NCI-H2081 (cell line): ENCODE measurements around the gene TINAGL1.

Source experiments
- DNase-seq, 2 experiments: peaks; one replicate each; lab custom pipeline; 2025; lab: John Stamatoyannopoulos, UW

The TINAGL1 gene

DNA sequence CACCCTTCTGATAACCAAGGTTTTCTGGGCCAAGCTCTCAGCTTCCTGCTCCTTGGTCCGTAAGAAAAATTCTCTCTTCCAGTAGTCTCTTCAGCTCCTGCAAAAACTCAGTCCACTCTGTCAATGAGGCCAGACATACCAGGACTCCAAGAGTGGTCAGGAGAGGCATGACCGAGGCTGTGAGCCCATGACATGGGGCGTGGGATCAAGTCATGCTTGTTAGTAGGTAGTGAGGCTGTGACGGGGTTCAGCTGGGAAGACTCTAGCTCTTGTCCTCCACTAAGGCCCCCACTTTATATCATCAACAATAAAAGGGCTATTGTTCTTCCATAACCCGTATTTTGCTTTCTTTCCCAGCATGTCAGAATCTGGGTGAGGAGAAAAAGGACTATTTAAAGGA lies 31.0 kb downstream of the TINAGL1 start:
- no peak for DNase-seq

GRCh38 chr1:31609514-31610118 lies 33.3 kb downstream of the TINAGL1 start:
- DNase-seq = no peak

- no peak for DNase-seq
Observed at GRCh38 chr1:31614414-31615005, 38.2 kb downstream of the TINAGL1 start.

- no peak for DNase-seq
Observed at GRCh38 chr1:31615414-31615813, 39.1 kb downstream of the TINAGL1 start.

- DNase-seq = no peak
Observed at GRCh38 chr1:31615939-31616338, 39.6 kb downstream of the TINAGL1 start.

DNA sequence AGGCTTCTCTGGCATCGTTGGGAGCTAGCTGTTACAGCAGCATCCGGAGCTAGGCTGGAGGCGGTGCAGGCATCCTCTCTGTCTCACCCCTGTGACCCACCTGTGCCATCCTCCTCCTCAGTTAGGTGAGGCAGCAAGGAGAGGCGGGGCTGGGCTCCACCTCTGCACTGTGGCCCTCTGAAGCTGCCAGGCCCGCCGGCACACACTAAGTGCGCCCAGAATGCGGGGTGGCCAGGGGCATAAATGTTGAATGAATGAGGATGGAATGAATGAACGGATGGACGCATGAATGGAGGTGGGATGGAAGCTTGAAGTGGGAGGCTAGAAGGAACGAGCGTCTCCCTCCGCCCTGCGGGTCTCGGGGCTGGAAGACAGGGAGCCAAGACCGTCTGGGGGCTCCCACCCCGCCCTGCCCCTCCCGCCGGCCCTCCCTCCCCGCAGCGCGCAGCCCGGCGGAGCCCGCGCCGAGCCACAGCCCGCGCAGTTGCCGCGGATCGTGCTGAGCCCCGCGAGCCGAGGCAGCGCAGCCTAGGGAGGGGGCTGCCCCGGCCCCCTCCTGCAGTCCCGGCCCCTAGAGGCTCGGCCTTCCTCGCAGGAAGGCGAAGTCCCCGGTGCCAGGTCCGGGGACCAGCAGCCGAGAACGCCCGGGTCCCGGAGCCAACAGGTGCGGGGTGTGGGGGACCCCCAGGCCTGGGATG lies 41.1 kb downstream of the TINAGL1 start, which contains the start of gene HCRTR1:
Gene HCRTR1 (plus strand): TSS at position 472 of the 698 bp plus-strand sequence. CDS start 1,504 bp downstream, outside the sequence.
- no peak for DNase-seq

DNA sequence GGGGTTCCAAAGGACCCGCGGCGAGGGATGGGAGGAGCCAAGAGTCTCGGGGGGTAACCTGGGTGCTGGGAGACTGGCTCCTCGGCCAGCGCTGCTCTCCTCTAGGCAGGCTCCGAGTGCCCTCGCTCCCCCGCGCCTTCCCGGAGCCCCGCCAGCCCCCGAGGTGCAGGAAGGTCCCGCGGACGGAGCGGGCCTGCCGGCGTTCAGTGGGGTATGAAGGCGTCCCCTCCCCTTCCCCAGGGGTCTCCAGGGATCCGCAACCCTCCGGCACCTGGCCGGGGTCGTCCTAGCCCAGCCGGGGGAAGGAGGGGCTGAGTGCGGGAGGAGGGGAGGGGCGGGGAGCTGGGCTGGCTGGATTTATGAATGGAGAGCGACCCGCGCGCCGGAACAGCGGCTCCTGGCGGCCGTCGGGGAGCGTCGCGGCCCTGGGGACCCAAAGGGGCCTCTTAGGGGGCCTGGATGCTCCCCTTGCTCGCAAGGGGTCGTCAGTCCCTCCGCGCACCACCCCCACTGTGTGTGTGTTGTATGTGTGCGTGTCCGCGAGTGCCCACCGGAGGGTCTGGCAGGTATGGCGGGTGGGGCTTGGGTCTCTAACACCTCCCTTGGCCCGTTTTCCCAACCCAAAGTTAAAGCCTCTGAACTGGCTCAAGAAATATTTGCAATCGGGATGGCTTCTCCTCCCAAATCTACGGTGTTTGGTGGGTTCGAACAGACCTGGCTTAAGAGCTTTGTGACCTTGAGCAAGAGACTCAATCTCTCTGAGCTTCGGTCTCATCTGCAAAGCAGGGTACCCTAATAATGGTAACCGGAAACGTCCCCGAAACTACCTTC lies 41.8 kb downstream of the TINAGL1 start:
- DNase-seq = peak; percentile 38 to 48

- DNase-seq = no peak
Observed at GRCh38 chr1:31618916-31619846, 42.9 kb downstream of the TINAGL1 start.

- DNase-seq = no peak
Observed at GRCh38 chr1:31620631-31621497, 44.5 kb downstream of the TINAGL1 start.

- no peak for DNase-seq
Observed at GRCh38 chr1:31621498-31621820, 45.1 kb downstream of the TINAGL1 start.

- no peak for DNase-seq
Observed at GRCh38 chr1:31621847-31622730, 45.8 kb downstream of the TINAGL1 start.

DNA sequence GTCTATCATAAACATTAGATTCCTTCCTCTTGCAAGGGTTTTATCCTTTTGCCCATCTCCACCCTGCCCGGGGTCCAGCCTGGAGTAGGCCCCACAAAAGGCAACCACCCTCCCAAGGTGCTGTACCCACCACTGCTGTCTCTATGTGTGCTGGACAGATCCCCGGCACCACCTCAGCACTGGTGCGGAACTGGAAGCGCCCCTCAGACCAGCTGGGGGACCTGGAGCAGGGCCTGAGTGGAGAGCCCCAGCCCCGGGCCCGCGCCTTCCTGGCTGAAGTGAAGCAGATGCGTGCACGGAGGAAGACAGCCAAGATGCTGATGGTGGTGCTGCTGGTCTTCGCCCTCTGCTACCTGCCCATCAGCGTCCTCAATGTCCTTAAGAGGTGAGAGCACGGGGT lies 47.0 kb downstream of the TINAGL1 start:
- DNase-seq = no peak

GRCh38 chr1:31624309-31624708 lies 48.0 kb downstream of the TINAGL1 start:
- no peak for DNase-seq

GRCh38 chr1:31624731-31625514 lies 48.6 kb downstream of the TINAGL1 start:
- no peak for DNase-seq

- DNase-seq = no peak
Observed at GRCh38 chr1:31625561-31626222, 49.4 kb downstream of the TINAGL1 start.

DNA sequence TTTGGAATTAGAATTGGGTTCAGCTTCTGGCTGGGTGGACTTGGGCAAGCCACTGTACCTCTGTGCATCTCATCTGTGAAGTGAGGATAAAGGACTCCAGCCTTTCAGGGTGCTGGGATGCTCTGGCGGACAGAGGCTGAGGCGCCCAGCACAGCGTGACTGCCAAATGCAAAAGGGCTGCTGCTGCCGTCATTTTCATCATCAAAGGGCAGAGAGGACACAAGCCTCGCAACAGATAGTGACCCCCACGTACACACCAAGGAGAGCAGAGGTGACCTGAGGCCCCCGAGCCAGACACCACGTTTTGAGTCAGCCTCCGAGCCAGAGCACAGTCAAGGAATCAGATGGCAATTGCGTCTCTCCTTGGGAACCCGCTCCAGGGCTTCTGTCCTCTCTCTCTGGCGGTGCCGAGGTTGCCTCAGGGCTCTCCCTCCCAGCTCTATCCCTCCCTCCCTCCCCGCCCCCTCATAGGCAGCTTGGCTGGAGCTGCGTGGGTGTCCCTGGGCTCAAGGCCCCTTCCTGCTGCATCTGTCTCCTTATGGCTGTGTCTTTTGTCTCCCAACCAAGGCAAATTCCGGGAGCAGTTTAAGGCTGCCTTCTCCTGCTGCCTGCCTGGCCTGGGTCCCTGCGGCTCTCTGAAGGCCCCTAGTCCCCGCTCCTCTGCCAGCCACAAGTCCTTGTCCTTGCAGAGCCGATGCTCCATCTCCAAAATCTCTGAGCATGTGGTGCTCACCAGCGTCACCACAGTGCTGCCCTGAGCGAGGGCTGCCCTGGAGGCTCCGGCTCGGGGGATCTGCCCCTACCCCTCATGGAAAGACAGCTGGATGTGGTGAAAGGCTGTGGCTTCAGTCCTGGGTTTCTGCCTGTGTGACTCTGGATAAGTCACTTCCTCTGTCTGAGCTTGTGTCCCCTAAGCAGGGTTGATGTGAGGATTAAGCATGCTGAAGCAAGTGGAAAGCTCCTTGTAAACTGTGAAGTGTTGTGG lies 50.2 kb downstream of the TINAGL1 start:
- DNase-seq = no peak
